ENCODE measurements around the gene PTPRN.
"Not testable (repeated sequence)": the region's sequence is repeated elsewhere in the genome, so short reads cannot be mapped to it uniquely, and the experiment has no call there.

Gene PTPRN

DNA sequence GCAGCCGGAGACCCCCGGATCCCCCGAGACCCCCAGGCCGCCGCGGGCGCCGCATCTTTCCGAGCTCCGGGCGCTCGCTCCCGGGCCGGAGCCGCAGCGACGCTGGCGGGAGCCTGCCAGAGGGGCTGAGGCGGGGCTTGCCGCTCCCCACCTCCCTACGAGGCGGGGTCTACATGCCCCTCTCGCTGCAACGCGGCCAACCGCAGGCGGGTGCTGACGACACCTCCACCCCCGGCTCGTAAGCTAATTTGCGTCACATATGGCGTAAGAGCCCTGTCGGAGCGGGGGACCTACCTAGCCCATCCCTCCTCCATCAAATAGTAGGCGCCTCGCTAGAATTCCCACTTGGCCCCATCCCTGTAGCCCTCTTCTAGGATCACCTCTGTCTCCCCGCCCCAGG lies at the start of gene PTPRN:
Gene PTPRN (minus strand): TSS at position 124 of the 400 bp plus-strand sequence. CDS start 69 bp downstream, at position 55.
- peak; percentile 85 for DNase-seq

- no peak for DNase-seq
These were observed 49.2 kb upstream of the PTPRN start for GRCh38 chr2:219358170-219359075.

DNA sequence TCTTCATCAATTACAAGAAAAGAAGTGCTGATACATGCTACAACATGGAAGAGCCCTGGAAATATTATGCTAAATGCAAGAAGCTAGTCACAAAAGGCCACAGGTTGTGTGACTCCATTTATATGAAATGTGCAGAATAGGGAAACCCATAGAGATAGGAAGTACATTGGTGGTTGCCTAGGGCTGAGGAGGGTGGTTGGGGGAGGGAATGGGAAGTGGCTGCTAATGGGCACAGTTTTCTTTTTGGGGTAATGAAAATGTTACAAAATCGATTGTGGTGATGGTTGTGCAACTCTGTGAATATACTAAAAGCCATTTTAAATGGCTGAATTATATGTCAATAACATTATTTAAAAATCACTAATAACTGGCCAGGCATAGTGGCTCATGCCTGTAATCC lies 47.6 kb upstream of the PTPRN start:
- no peak for DNase-seq

GRCh38 chr2:219354582-219354981 lies 45.4 kb upstream of the PTPRN start:
- DNase-seq: no peak

DNA sequence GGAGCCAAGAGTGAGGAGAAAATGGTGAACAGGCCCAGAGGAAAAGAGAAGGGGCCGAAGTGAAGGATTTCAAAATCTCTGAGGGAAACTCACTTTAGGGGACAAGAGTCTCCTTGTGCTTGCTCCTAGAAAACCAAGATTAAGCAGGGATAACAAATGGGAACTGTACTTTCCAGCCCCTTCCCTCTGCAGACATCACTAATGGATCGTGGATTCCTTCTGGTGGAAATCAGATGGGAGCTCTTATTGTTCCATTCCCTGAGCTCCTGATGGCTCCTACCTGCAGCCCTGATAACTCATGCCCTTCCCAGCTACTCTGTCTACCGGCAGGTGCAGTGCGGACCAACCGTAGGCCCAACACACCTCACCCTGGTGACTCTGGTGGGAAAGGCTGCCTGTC lies 43.9 kb upstream of the PTPRN start:
- DNase-seq: no peak

- DNase-seq: peak; percentile 72
These were observed 43.3 kb upstream of the PTPRN start for GRCh38 chr2:219352448-219353023.

GRCh38 chr2:219350710-219351221 lies 41.6 kb upstream of the PTPRN start:
- peak; percentile 24 for DNase-seq

DNA sequence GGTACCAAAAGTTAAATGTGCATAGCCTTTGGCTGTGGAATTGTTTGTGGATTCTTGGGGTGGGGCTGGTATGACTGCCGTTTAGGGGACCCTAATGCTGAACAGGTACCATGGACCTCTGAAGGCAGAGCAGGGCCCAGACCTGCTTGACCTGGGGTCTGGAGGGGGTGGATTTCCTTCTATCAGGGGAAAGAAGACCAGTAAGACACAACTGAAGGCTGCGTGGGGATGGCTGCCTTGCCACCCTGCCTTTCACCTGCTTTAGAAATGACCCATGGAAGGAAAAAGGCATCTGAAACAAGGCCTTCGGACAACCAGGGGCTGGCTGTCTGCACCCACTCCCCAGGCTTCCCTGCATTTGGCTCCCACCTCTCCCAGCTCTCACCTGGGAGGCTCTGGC lies 41.0 kb upstream of the PTPRN start:
- no peak for DNase-seq

- peak; percentile 43 for DNase-seq
These were observed 35.7 kb upstream of the PTPRN start for GRCh38 chr2:219344751-219345430.

GRCh38 chr2:219335373-219335786 lies 26.2 kb upstream of the PTPRN start:
- DNase-seq: peak; percentile 77

DNA sequence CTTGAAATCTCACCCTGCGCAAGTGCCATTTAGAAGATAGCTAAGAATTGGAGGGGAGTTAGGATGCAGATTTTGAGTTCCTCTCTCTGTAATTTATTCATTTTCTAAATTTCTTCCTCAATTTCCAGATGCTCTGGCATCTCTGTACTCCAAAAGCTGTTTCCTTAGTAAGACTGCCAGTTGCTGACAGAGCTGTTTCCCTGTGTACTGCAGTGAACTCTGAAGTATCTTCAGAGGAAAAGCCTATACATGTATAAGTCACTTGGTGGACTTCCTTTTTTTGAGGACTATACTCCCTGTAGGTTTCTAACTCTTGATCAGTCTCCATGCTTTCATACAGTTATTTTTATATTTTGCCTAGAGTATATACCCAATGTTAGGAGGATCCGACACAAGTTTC lies 24.9 kb upstream of the PTPRN start:
- DNase-seq: no peak

- DNase-seq: no peak
These were observed 23.3 kb upstream of the PTPRN start, which contains the start of gene RESP18 for GRCh38 chr2:219332542-219332941. TSS of gene RESP18 (minus strand) at chr2:219332744.

GRCh38 chr2:219331560-219332213 lies 22.5 kb upstream of the PTPRN start:
- no peak for DNase-seq

DNA sequence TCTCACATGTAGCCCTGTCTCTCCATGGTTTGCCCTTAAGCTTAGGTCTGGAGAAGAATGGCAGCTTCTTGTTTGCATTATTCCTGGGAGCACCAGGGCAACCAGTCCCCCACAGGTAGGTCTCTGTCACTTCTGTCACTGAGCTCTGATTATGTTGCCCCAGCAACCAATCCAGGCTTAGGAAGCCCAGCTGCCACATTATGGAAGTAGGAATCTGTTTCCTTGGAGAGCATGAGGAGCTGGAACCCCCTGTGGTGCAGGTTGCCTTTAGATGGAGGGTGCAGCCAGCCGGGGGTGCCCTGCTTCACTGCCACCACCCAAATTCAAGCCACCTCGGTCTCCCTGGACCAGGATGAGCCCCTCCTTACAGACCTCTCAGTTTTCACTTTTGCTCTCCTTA lies 18.5 kb upstream of the PTPRN start:
- DNase-seq: no peak

DNA sequence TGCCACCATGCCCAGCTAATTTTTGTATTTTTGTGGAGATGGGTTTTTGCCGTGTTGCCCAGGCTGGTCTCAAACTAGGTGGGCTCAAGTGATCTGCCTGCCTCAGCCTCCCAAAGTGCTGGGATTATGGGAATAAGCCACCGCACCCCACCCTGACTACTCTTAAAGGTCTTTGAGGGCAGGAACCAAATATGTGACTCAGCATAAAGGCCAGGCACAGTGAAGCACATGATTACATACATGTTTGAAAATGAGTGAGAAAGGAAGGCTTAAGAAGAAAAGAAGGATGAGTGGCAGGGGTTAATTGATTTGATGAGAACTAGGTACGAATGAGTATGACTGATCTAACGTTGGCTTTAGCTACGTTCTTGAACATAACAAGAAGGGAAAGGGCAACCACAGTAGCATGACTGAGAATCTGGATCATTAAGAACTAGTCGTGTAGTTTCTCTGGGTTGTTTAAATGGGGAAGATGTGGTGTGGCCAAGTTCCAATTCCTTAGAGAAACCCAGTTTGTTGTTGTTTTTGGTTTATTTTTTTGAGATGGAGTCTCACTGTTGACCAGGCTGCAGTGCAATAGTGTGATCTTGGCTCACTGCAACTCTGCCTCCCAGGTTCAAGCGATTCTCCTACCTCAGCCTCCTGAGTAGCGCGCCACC lies 16.6 kb upstream of the PTPRN start:
- no peak for DNase-seq

GRCh38 chr2:219325136-219325535 lies 15.9 kb upstream of the PTPRN start:
- no peak for DNase-seq

DNA sequence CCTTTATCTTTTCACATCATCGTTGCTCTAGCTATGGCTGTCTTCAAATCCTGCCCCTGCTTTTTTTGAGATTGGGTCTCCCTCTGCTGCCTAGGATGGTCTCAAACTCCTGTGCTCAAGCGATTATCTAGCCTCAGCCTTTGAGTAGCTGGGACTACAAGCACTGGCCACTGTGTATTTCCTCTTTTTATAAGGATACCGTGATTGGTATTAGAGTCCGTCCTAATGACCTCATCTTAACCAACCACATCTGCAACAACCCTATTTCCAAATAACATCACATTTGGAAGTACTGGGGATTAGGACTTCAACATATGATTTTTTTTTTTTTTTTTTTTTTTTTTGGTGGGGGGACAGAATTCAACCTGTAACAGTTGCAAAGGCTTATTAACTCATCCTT lies 14.2 kb upstream of the PTPRN start:
- DNase-seq: no peak

DNA sequence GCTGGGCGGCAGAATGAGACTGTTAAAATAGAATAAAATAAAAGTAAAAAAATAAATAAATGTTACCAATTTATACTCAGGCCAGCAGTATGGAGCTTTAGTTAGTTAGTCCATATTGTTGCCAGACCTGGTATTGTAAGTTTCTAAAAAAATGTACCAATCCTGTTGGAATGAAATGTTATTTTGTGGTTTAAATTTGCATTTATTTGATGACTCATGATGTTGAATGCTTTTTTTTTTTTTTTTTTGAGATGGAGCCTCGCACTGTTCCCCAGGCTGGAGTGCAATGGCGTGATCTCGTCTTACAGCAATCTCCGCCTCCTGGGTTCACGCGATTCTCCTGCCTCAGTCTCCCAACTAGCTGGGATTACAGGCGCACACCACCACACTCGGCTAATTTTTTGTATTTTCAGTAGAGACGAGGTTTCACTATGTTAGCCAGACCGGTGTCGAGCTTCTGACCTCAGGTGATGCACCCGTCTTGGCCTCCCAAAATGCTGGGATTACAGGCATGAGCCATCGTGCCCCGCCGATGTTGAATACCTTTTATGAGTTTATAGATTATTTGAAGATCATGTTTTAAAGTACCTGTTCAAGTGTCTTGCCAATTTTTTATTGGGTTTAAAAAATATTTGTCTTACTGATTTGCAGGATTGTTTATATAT lies 5.7 kb upstream of the PTPRN start:
- DNase-seq: no peak

DNA sequence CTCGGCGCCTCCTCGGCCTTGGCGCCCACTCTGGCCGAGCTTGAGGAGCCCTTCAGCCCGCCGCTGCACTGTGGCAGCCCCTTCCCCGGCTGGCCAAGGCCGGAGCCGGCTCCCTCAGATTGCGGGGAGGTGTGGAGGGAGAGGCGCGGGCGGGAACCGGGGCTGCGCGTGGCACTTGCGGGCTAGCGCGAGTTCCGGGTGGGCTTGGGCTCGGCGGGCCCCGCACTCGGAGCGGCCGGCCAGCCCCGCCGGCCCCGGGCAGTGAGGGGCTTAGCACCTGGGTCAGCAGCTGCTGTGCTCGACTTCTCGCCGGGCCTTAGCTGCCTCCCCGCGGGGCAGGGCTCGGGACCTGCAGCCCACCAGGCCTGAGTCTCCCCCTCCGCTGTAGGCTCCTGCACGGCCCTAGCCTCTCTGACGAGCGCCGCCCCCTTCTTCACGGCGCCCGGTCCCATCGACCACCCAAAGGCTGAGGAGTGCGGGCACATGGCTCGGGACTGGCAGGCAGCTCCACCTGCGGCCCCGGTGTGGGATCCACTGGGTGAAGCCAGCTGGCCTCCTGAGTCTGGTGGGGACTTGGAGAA lies 3.6 kb upstream of the PTPRN start:
- not testable (repeated sequence) for DNase-seq

GRCh38 chr2:219308142-219309101 lies 779 bp downstream of the PTPRN start:
- DNase-seq: peak; percentile 53

All from NCI-H2227 treated with DMSO at 0.1 percent for 48 hours (cell line).